Upper lobe of left lung (tissue), 6 donors: ENCODE results near the gene HDAC6. TPM values are rescaled to one million over a fixed set of nuclear protein-coding genes. Genes with fewer than 3 reads are reported as not detected.

Experiments
- ATAC-seq, 2 donors: fragments of 200-7000 bp; cut with Tn5 transposase; one replicate each; pipeline ENCODE4 v1.9.1; 2022; ENCODE audit warnings: mild to moderate bottlenecking in 2 of 2, moderate library complexity in 2 of 2; ENCODE audit not compliant: low FRiP score in 2 of 2
- DNase-seq, 2 donors: peaks; one replicate each; pipeline ENCODE4 v3.0.0-alpha.2; 2019 to 2020
- H3K27ac ChIP-seq, 4 donors: fragments of 200-600 bp; sonication (generic); one replicate each; pipeline ENCODE4 v1.5.1; 2016 to 2019
- H3K27me3 ChIP-seq, 4 donors: fragments of 200-600 bp; sonication (generic); one replicate each; pipeline ENCODE4 v1.5.1; 2017 to 2019
- H3K36me3 ChIP-seq, 4 donors: fragments of 200-600 bp; sonication (generic); one replicate each; pipeline ENCODE4 v1.5.1; 2016 to 2019
- H3K4me1 ChIP-seq, 4 donors: fragments of 200-600 bp; sonication (generic); one replicate each; pipeline ENCODE4 v1.5.1; 2018 to 2019
- H3K4me3 ChIP-seq, 4 donors: fragments of 200-600 bp; sonication (generic); one replicate each; pipeline ENCODE4 v1.5.1; 2017 to 2019; ENCODE audit warnings: mild to moderate bottlenecking in 2 of 4, moderate library complexity in 1 of 4
- H3K9me3 ChIP-seq, 4 donors: fragments of 200-600 bp; sonication (generic); one replicate each; pipeline ENCODE4 v1.5.1; 2018 to 2019
- EP300 ChIP-seq, 4 donors: sonication (generic); formaldehyde crosslinking; IDR thresholded peaks; one replicate each; pipeline ENCODE4 v1.5.1; 2017; ENCODE audit warnings: antibody characterized with exemption in 4 of 4, control low read depth in 2 of 4
- POLR2A ChIP-seq, 4 donors: fragments of 450-650 bp; IDR thresholded peaks; one replicate each; pipeline ENCODE4 v1.5.1; 2016 to 2017; ENCODE audit warnings: antibody characterized with exemption in 4 of 4, mild to moderate bottlenecking in 2 of 4
- POLR2AphosphoS5 ChIP-seq, 2 donors: sonication (generic); formaldehyde crosslinking; IDR thresholded peaks; one replicate each; pipeline ENCODE4 v1.5.1; 2017; ENCODE audit warnings: antibody characterized with exemption in 2 of 2
- WGBS, 2 donors: methylation state at CpG; one replicate each; pipeline ENCODE4 v1.1.5; 2017 to 2018; 5-methylcytosine and 5-hydroxymethylcytosine counted together
- total RNA-seq, 6 donors: library from RNA; depleted of rRNA in 4 of 6; stranded (reverse); fragments of >200 nt in 4 of 6; gene quantifications; one replicate each; pipeline versions ENCODE4 v1.1.0 to v1.2.1, GENCODE V29; 2016 to 2021
- TF ChIP-seq, protein P1 (sequence below), 6 experiments: fragments of 450-650 bp in 4 of 6; fragments of 200-600 bp in 2 of 6; sonication (generic) in 2 of 6; IDR thresholded peaks; one replicate each; pipeline ENCODE4 v1.5.1; 2016 to 2019; ENCODE audit warnings: antibody characterized with exemption in 6 of 6
- donor health status: DM: no; HTN: no; CAD: no; lungs with moderate emphysema.
- donor health status: DM: no; HTN: yes; CAD: no; lungs with severe emphysema.

Gene HDAC6
- total RNA-seq, 6 donors from 2014 or later = 59.1 to 171 (median 86.0) TPM

- H3K27me3 ChIP-seq = no peaks in the 10 kb centered on the region
- DNase-seq = no peak
- no peak for ATAC-seq
- WGBS, 2 donors = 79 to 80% methylated on average over 7 to 12 of the region's 12 CpGs
- no peaks in the 10 kb centered on the region for H3K4me1 ChIP-seq
- TF ChIP-seq EP300 (IDR thresholded peaks at IDR 0.05) = no peak
- H3K27ac ChIP-seq = peak overlapping the region in 1 of 4 donors; percentile 32
- no peak overlapping the region for H3K4me3 ChIP-seq
- no peaks in the 10 kb centered on the region for H3K36me3 ChIP-seq
- H3K9me3 ChIP-seq = no peaks in the 10 kb centered on the region
These were observed 7.4 kb upstream of the HDAC6 start for GRCh38 chrX:48794340-48794910.

- Histone ChIP-seq H3K27me3 (no peaks in the 10 kb centered on the region), H3K9me3 (no peaks in the 10 kb centered on the region), H3K36me3 (no peaks in the 10 kb centered on the region), H3K27ac (peak overlapping the region in 1 of 4 donors; percentile 32), H3K4me1 (no peaks in the 10 kb centered on the region), H3K4me3 (no peak overlapping the region)
- WGBS, 2 donors = 38 to 59% methylated on average over 4 to 8 of the region's 8 CpGs
- DNase-seq (peak; percentile 54 to 77), ATAC-seq (peak; percentile 40 to 75)
- TF ChIP-seq POLR2AphosphoS5 (IDR thresholded peaks at IDR 0.05) = no peak
- no peak for TF ChIP-seq EP300 (IDR thresholded peaks at IDR 0.05)
- TF ChIP-seq, protein P1, sequence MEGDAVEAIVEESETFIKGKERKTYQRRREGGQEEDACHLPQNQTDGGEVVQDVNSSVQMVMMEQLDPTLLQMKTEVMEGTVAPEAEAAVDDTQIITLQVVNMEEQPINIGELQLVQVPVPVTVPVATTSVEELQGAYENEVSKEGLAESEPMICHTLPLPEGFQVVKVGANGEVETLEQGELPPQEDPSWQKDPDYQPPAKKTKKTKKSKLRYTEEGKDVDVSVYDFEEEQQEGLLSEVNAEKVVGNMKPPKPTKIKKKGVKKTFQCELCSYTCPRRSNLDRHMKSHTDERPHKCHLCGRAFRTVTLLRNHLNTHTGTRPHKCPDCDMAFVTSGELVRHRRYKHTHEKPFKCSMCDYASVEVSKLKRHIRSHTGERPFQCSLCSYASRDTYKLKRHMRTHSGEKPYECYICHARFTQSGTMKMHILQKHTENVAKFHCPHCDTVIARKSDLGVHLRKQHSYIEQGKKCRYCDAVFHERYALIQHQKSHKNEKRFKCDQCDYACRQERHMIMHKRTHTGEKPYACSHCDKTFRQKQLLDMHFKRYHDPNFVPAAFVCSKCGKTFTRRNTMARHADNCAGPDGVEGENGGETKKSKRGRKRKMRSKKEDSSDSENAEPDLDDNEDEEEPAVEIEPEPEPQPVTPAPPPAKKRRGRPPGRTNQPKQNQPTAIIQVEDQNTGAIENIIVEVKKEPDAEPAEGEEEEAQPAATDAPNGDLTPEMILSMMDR (IDR thresholded peaks at IDR 0.05) = no peak
- no peak for TF ChIP-seq POLR2A (IDR thresholded peaks at IDR 0.05)
These were observed 6.9 kb upstream of the HDAC6 start for GRCh38 chrX:48794911-48795515.

DNA sequence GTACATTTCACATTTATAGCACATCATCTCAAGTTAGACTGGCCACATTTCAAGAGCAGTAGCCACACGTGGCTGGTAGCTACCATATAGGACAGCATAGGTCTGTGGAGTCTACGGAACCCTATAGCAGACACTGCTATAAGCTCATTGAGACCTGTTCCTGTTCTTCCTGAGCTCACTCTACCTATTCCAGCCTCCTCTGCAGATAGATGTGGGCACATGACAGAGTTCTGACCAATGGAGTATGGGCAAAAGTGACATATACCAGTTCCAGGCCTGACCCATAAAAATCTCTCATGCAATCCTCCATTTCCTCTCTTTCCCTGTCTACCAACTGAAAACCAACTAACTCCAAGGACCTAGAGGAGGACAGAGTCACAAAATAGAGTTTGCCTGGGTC is 3.5 kb upstream of the HDAC6 start:
- DNase-seq (no peak), ATAC-seq (no peak)
- Histone ChIP-seq H3K27me3 (no peaks in the 10 kb centered on the region), H3K9me3 (peaks cover 0 to 10% (median 0%) of the 10 kb centered on the region in 4 donors), H3K27ac (no peak overlapping the region), H3K4me3 (no peak overlapping the region), H3K4me1 (peaks cover 0 to 12% (median 2%) of the 10 kb centered on the region in 4 donors), H3K36me3 (no peaks in the 10 kb centered on the region)
- TF ChIP-seq POLR2AphosphoS5 (IDR thresholded peaks at IDR 0.05) (no peak), POLR2A (IDR thresholded peaks at IDR 0.05) (no peak), EP300 (IDR thresholded peaks at IDR 0.05) (no peak)
- TF ChIP-seq, protein P1 (IDR thresholded peaks at IDR 0.05) = no peak
- WGBS, 2 donors = 66 to 92% methylated on average over 2 of the region's 2 CpGs

DNA sequence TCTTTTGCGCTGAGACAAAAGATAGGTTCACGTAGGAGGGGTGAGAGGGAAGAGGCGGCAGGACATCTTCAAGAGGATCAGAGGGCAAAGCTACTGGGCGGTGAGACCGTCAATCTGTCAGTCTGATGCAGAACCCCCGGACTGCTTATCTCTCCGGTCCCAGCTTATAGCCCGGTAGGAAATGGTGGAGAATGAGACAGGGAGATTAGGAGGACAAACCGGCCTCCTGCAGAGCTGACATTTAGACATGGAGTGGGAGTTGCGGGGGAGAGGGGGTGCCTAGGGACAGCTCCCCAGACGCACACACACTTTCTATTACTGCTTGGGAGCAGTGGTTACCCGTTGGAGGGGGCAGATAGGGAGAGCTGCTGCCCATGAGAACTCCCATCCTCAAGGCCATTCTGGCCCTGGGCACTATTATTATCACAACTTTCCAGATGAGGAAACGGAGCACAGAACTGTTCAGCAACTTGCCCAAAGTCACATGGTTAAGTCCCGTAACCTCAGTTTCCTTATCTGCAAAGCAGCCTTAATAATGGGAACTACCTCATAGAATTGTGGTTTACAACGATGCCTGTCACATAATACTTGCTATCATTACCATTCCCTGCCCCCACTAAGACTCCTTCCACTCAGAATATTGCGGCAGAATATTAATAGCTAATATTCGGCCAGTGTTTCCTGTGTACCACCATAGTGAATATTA is 1.1 kb upstream of the HDAC6 start:
- DNase-seq = no peak
- peak in 1 of 4 donors; percentile 36 for TF ChIP-seq POLR2A (IDR thresholded peaks at IDR 0.05)
- TF ChIP-seq, protein P1 (IDR thresholded peaks at IDR 0.05) = no peak
- peak overlapping the region; percentile 85 to 92 (median 90) for H3K27ac ChIP-seq
- H3K9me3 ChIP-seq = peaks cover 0 to 10% (median 0%) of the 10 kb centered on the region in 4 donors
- peaks cover 0 to 12% (median 2%) of the 10 kb centered on the region in 4 donors for H3K4me1 ChIP-seq
- H3K27me3 ChIP-seq = no peaks in the 10 kb centered on the region
- H3K36me3 ChIP-seq = peaks cover 0 to 6% (median 0%) of the 10 kb centered on the region in 4 donors
- H3K4me3 ChIP-seq = peak overlapping the region; percentile 12 to 67 (median 52)
- ATAC-seq = no peak
- WGBS, 2 donors = 28 to 50% methylated on average over 8 to 17 of the region's 17 CpGs

GRCh38 chrX:48802089-48802904 is 430 bp downstream of the HDAC6 start:
- Histone ChIP-seq H3K9me3 (peaks cover 0 to 10% (median 0%) of the 10 kb centered on the region in 4 donors), H3K4me1 (peaks cover 0 to 12% (median 2%) of the 10 kb centered on the region in 4 donors), H3K36me3 (peaks cover 0 to 14% (median 0%) of the 10 kb centered on the region in 4 donors), H3K27ac (peak overlapping the region; percentile 85 to 98 (median 94)), H3K27me3 (no peaks in the 10 kb centered on the region), H3K4me3 (peak overlapping the region; percentile 48 to 55 (median 52))
- ATAC-seq (peak; percentile 79 to 81), DNase-seq (peak; percentile 87 to 89)
- TF ChIP-seq POLR2AphosphoS5 (IDR thresholded peaks at IDR 0.05) (peak; percentile 44 to 55), POLR2A (IDR thresholded peaks at IDR 0.05) (peak in 3 of 4 donors; percentile 70 to 76 (median 72)), EP300 (IDR thresholded peaks at IDR 0.05) (no peak)
- TF ChIP-seq, protein P1 (IDR thresholded peaks at IDR 0.05) = peak in 2 of 6 experiments; percentile 5 to 6
- 4 to 32% methylated on average over 25 to 40 of the region's 40 CpGs for WGBS, 2 donors
